HG03066 (cell line): ENCODE data around the gene TENM4.
A peak's percentile ranks its signal among the peaks of the same experiment; 100 is the strongest.

Experiments used
- ATAC-seq: cut with Tn5 transposase; IDR thresholded peaks from one replicate; pipeline ENCODE4 v1.9.1; 2021; ENCODE audit warnings: low read depth; ENCODE audit not compliant: unreplicated experiment

Gene TENM4

DNA sequence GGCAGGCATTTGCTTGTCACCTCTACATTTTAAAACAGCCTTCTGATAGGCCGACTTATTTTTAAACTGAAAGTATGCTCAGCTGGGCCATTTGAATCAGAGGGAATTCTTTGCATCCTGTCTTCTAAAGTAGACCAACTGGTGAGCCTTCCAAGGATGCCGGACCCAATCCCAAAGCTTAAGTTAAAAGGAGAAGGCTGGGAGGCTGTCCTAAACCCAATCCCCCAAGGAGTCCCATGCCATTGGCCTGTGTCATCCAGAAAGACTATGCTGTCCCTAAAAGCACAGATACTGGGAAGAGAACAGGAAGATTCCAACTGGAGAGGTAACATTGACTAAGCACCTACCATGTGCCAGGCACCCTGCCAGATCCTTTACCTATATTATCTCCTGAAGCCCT lies 18.0 kb downstream of the TENM4 start:
- ATAC-seq: no peak

DNA sequence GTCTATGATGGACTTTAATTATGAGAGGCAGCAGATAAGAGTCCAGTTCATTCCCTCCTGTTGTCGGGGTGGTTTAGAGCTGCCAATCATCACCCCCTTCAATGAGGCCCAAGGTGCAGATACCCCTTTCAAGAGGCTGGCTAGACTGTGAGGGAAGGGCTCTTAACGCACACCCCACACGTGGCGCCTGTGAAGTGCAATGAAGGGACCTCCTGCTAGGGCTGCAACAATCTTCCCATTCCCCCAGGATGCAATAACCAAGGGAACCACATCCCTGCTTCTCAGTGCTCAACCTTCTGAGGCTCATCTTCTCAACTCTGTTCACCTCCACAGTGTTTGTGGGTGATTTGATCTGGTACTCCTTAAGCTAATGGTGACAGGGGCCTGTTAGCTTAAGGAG lies 19.0 kb downstream of the TENM4 start:
- ATAC-seq: no peak

DNA sequence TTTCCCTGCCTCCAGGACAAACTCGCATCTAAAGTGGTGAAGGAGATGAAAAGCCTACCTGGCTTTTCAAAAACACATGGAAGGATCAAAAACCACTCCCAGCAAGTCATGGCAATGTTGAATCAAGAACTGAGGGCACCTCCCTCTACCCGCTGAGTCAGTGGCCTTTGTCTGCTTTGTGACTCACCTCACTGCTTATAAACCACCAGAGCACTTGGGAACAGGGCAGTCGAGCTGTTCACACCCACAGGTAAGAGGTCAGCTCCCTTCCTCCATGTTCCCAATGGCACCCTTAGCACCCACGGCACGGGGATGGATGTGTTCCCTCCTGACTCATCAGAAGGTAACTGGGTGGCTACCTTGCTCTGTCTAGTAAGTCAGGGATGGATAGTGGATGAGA lies 21.7 kb downstream of the TENM4 start:
- no peak for ATAC-seq

DNA sequence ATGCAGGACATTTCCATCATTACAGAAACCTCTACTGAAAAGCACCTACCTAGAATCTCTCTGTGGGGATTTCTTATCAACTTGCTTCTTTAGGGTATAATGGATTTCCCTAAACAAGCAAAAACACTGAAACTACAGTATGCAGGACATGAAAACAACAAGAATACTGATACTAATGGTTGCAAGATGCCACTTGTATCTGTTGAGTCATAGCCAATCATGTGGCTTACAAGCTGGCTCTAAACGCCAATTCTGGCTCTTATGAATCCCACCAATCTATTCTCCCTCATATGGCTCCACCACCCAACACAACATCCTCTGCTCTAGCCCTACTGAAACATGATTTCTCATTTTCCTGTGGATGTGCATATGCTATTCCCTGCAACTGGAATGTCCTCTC lies 22.6 kb downstream of the TENM4 start:
- no peak for ATAC-seq

DNA sequence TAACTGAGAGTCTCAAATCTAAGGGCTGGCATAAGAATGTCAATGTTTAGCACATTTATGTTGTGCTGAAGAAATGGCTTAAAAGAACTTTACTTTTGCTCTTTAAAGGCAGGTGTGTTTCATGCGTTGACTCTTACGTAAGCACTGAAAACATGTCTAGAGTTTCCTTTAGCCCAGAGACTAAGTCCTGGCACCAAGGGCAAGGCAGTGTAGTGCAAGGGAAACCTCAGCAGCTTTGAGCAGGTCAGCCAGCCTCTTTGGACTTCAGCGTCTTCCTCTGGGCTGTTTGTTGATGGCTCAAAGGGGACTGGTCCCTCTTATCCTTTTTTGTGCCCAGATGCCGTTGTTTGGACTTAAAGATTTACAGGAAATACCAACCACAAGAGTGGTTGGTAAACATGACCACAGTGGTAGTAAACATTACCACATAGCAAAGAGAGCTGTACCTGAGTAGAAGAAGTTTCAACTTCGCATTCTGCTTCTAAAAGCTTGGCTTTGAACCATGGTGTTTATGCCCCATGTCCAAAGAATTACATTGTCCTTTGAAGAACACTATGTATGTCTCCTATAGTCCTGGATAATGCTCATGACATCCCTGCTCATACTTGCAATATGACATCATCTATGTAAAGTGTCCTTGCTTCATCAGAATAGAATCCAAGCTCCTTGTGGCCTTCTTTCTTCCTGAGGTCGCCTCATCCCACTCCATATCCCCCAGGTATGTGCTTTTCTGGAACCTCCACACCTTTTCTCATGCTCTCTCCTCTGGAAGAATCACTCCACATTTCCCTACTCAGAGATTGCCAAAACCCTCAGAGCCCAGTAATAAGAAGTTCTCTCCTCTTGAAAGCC lies 23.5 kb downstream of the TENM4 start:
- no peak for ATAC-seq

DNA sequence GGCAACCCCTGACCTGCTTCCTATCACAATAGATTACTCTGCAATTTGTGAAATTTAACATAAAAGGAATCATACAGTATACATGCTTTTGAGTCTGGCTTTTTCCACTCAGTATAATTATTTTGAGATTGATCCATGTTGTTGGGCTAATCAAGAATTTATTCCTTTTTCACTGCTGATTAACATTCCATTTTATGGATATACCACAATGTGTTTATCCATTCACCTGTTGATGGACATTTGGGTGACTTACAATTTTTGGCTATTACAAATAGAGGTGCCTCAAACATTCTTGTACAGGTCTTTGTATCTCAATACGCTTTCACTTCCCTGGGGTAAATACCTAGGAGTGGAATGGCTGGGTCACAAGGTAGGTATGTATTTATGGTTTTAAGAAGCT lies 24.9 kb downstream of the TENM4 start:
- ATAC-seq: no peak

DNA sequence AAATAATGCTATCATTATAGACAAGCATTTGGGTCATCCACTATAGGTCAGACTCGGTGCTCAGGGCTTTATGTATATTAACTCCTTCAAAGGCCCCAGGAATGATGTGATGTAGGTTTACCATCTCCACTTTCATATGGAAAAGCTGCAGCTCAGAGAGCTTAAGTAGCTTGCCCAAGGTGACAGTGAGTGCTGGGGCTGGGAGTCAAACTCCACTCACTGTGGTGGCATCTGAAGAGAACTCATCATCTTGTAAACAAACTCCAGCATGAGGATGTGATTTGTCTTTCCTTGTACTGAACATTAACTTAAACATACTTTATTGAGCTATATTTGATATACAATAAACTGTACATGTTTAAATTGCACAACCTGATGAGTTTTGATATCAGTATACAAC lies 25.4 kb downstream of the TENM4 start:
- no peak for ATAC-seq

DNA sequence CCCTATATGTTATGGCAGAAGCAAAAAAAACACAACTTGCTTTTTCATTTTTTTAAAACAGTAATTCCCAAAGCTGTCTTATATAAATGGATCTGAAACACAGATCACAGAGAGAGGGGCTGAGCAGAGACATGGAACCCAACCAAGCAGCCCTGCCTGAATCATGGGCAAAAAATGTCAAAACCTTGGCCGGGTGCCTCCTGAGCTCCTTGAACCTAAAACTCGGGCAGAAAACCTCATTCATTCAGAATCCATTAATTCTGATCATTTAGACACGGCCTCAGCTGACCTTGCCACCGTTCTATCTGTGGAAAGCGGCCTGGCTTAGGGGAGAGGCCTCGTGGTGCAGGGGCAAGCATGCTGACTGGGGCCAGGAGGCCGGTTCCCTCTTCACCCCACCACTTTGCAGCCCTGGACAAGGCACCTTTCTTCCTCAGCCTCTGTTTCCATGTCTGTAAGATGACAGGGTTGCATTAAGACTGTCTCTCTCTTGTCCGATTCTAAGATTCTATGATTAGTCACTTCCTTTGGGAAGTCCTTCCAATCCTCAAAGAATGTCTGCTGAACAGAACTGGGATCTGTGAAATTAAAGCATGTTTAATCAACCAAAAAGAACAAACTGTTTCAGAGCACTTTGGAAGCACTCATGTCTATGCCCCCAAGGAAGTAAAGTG lies 26.0 kb downstream of the TENM4 start:
- ATAC-seq: no peak

DNA sequence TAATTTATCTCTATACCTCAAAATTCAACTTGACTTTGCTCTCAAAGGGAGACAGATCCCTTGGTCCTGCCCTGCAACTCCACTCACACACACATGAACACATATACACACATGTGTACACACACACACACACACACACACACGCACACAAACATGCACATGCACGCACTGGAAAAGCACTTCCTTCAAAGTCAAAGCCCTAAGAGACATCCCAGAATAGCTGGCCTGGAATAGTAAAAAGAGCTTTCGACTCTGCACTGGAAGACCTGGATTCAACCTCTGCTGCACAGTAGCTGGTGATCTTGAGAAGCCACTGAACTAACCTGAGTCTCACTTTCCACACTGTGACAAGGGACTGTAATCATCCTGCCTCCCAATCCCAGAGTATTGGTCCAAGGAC lies 26.8 kb downstream of the TENM4 start:
- ATAC-seq: no peak

DNA sequence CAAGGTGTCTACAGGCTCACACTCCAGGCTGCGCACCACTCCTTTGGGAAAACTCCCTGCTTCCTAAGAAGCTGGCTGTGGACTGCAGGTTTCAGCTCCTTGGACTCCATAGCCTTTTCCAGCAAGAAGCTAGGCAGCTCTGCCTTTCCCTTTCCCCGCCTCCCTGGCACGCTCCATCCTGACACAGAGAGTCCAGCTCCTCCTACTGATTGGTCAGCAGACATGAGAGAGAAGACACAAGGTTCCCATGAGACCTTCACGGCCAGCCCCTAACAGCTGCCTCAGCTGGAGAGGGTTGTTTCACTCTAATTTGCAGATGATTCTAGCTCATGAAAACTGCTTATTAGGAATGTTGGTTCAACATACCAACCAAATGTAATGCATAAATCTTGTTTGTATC lies 27.6 kb downstream of the TENM4 start:
- ATAC-seq: no peak

DNA sequence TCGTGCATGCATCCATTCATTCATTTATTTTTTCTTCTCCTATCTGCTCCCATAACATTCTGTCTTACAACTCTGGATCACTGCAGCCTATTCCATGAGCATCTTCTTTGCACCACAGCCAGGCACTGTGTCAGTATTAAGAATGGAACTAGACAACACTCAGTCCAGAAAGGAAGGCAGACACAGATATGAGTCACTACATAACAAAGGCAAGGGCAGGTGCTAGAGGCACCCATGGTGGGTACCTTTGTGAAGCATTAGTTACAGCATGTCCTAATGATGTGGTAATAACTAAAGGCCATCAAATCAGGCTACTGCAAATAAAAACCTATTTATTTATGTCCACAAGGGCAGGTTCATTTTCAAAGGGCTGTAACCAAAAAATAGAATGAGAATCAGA lies 28.1 kb downstream of the TENM4 start:
- ATAC-seq: no peak

DNA sequence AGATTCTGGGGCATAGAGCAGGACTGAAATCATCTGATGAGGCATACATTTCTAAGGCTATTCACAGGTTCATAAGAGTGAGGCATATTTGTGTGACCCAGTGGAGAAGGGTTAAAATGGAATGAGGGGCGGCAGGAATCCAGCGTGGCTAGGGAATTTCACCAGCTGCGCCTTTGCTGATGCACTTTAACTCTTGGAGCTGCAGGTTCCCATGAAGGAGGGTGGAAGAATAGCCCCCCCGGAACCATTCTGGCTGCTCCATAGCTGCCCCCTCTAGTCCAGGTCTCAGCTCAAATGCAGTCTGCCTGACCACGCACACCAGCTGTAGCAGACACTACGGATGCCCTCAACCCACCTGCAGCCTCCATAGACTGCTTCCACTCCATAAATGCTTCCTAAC lies 31.5 kb downstream of the TENM4 start:
- no peak for ATAC-seq

DNA sequence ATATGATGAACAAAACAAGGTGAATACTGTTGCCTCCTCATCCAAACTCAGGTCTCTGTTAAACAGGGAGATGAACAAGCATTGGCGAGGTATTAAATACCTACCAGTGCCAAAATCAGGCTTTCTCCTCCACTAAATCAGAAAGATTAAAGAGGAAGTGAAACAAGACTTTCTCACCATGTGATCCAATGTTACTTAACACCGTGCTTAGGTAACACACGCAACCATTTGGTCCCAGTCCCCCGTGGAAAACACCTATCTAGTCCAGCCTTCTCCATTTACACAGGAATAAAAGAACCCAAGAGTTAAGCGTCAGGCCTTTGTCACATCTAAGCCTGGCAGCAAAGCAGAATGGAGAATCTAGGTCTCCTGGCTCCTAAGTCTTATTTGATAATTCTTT lies 34.5 kb downstream of the TENM4 start:
- peak; percentile 89 for ATAC-seq

DNA sequence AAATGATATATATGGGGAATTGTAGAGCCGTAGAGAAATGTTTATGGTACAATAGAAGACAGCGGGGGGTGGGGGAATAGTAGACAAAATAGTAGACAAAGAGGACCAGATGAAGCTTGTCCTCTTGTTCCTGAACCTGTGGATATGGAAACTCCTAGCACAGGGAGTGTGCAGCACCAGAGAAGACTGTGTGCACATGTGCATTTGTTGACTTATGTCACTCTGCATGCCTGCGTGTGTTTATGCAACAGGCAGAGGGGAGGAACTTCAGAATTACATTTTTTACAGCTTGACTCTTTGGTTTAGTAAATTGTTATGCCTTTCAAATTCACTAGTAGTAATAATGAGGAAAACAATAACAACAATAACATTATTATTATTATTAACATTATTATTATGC lies 36.0 kb downstream of the TENM4 start:
- no peak for ATAC-seq

DNA sequence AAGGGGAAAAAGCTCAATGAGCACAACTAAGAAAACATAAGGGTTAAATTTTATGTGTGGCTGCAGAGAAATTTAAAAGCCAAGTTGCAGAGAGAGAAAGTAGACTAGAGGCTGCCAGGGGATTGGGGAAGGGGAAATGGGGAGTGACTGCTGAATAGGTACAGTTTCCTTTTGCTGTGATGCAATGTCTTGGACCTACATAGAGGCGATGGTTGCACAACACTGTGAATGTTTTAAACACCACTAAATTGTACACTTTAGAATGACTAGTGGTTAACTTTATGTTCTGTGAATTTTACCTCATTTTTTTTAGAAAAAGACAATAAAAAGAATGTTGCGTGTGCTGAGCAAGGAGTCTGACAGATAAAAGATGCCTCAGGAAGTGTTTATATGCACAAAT lies 36.5 kb downstream of the TENM4 start:
- ATAC-seq: no peak

DNA sequence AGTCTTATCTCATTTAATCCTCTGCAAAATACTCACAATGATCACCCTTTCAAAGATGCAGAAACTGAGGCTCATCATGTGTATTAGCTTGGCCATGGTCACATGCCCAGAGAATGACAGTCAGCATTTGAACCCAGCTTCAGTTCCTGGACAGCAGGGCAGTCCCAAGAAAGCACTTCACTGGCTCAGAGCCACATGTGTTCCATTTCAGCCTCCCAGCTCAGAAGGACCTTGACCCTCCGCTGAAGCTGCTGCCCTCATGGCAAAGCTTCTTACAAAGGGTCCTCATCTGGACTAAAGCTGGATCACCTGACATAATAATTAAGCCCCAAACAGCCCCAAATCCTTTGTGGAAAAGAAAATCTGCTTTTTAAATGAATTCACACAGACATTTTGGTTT lies 37.0 kb downstream of the TENM4 start:
- ATAC-seq: no peak

DNA sequence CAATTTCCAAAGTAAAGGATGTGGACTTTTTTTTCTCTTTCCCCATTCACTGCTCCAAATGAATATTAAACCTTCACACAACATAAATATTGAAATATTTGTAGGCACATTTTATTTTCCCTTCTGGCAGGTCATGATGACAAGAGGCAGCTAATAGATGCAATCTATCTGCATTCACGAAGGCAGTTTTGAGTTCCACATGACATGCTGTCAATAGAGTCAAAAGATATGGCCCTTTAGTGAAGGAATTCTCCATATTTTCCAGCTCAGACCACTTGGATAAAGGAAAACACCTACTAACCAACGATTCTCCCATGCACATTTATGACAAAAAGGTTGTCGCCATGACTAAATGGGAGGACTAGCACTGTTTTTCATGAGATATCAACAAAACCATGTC lies 37.9 kb downstream of the TENM4 start:
- ATAC-seq: no peak

DNA sequence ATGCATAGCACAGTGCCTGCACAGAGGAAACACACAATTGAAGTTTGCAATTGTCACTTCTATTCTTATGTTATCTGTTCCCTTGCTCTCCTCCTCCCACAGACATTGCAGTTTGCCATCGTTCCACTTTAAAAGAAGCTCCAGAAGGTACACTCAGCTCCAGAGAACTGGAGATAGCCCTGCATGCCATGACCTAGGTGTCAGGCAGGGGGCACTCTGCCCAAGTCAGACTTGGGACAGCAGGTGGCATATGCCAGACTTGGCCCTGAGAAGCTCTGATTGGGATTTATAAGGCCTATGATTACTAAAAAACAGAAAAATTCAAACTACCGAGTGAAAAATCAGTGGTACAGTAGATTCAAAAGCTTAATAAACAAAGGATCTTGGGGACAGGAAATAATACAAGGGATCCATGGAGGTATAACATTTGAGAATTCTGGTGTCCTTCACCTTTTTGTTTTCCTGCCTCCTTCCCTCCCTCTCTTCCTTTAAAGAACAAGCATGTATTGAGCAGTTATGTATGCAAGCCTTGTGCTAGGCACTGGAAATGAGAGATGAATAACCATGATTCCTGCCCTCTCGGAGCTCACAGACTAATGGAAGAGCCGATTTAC lies 40.0 kb downstream of the TENM4 start:
- peak; percentile 75 for ATAC-seq

DNA sequence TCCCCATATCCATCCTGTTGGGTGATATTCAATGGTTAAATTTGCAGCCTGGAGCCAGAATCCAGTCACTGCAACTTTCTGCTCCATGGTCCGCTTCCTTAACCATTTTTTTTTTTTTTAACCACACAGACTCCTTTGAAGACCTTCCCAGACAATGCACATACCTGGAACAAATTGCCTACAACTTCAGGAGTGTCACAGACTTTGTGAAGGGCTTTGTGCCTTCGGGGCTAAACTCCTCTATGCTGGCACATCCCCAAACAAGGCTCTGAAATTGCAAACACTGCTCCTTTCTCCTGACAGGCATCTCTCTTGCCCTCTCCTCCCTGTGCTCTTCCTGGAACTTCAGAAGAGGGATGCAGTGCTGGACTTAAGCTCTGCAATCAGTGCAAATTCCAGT lies 40.6 kb downstream of the TENM4 start:
- ATAC-seq: no peak

DNA sequence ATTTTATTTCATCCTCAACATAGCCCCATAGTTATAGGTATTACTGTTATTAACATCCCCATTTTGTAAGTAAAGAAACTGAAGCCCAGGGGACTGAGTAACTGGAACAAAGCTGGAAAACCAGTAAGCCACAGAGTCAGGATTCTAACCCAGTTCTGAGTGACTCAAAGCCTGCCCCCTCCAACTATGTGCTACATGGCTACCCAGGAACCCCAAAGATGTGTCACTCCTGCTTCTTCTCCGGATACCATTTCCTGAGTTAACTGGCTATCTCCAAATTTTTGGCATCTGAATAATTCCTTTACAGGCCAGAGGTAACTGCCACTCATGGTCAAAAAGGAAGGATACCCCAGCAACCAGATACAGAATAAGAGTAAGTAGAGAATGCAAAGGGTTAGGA lies 43.6 kb downstream of the TENM4 start:
- no peak for ATAC-seq

DNA sequence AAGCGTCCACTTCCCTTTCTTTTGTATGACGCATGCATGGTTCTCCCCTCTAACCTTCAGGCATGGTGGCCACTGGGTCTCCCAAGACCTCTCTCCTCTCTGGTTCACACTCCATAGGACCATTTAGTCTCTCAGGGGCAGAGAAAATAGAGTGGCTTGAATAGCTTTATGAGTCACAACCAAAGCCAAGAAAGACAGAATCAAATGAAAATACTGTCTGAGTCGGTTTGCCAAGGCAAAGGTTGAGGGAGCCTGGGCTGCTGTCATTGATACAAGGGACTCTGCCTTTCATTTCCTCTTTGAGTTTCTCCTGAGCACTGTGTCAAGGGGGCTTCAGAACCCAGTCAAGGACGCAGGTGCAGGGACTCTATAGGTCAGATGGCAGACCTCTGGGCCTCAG lies 44.2 kb downstream of the TENM4 start:
- ATAC-seq: no peak

DNA sequence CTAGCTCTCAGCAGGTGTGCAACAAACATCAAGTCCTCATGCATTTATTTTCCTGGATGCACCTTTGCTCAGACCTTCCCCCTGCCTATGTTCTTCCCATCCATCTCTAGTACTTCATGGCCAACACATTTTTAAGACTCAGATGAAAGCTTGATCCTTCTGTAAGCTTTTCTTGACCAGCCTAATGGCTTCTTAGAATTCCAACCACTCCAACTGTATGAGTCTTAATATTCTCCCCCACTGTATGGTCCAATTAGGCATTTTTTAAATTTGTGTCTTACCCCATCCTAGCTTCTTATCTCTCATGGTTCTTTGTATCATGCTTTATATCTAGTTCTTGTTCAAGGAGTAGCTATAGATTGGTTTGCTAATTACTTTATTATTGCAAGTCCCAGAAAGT lies 44.8 kb downstream of the TENM4 start:
- no peak for ATAC-seq
